PFSK-1 (cell line): ENCODE results near the gene GPR107.

Experiments used
- FOXP2 ChIP-seq: optimal IDR thresholded peaks from 2 replicates; pipeline ENCODE3; 2011; ENCODE audit warnings: borderline replicate concordance, control low read depth, inconsistent platforms; ENCODE audit not compliant: insufficient read depth; ENCODE audit errors: extremely low read length, extremely low read depth
- POLR2AphosphoS5 ChIP-seq: IDR thresholded peaks from 2 replicates; pipeline ENCODE4 v1.6.1; 2012; ENCODE audit warnings: low read depth, mild to moderate bottlenecking, control low read depth, low read length, moderate library complexity
- REST ChIP-seq, 2 experiments: IDR thresholded peaks; 2 replicates each; pipeline versions ENCODE4 v1.6.1 to v1.8.0; 2011 to 2012; ENCODE audit warnings: low read depth in 2 of 2, low read length in 2 of 2, control low read depth in 1 of 2, inconsistent platforms in 1 of 2, mild to moderate bottlenecking in 1 of 2, moderate library complexity in 1 of 2; ENCODE audit not compliant: insufficient read depth in 1 of 2
- SIN3A ChIP-seq: IDR thresholded peaks from 2 replicates; pipeline ENCODE4 v1.6.1; 2012; ENCODE audit warnings: mild to moderate bottlenecking, low read length, moderate library complexity, borderline replicate concordance; ENCODE audit not compliant: insufficient read depth
- TAF1 ChIP-seq: IDR thresholded peaks from 2 replicates; pipeline ENCODE4 v1.6.1; 2012; ENCODE audit warnings: low read length, control low read depth, borderline replicate concordance; ENCODE audit not compliant: insufficient read depth

Gene GPR107

GRCh38 chr9:130150779-130151382 is 97.2 kb downstream of the GPR107 start:
- no peak for TF ChIP-seq TAF1
- no peak for TF ChIP-seq SIN3A
- no peak for TF ChIP-seq FOXP2
- no peak for TF ChIP-seq REST (IDR thresholded peaks at IDR 0.05; ENCODE audit: insufficient read depth in 1 of 2, low read depth in 2 of 2, low read length in 2 of 2)
- TF ChIP-seq POLR2AphosphoS5: no peak

- TF ChIP-seq REST (IDR thresholded peaks at IDR 0.05; ENCODE audit: insufficient read depth in 1 of 2, low read depth in 2 of 2, low read length in 2 of 2) (no peak), POLR2AphosphoS5 (no peak), TAF1 (no peak), SIN3A (no peak), FOXP2 (no peak)
Measured at GRCh38 chr9:130154816-130155215, 101.1 kb downstream of the GPR107 start.

GRCh38 chr9:130155647-130156046 is 101.9 kb downstream of the GPR107 start:
- TF ChIP-seq REST (IDR thresholded peaks at IDR 0.05; ENCODE audit: insufficient read depth in 1 of 2, low read depth in 2 of 2, low read length in 2 of 2): no peak
- no peak for TF ChIP-seq POLR2AphosphoS5
- no peak for TF ChIP-seq SIN3A
- no peak for TF ChIP-seq FOXP2
- no peak for TF ChIP-seq TAF1

GRCh38 chr9:130156672-130157071 is 103.0 kb downstream of the GPR107 start:
- TF ChIP-seq TAF1 (no peak), FOXP2 (no peak), REST (IDR thresholded peaks at IDR 0.05; ENCODE audit: insufficient read depth in 1 of 2, low read depth in 2 of 2, low read length in 2 of 2) (no peak), POLR2AphosphoS5 (no peak), SIN3A (no peak)
